SU-DHL-6 (cell line): ENCODE data around the gene TNKS1BP1.

ENCODE experiments used
- H2AFZ ChIP-seq: fragments of 200-600 bp; sonication (generic); 2 replicates; pipeline ENCODE4 v1.6.1; 2014; ENCODE audit warnings: low read depth, mild to moderate bottlenecking, moderate library complexity, mixed read lengths, antibody characterized with exemption, low read length; ENCODE audit not compliant: severe bottlenecking
- H3F3A ChIP-seq: fragments of 200-600 bp; shearing (Covaris generic); 2 replicates; pipeline ENCODE4 v1.6.0; 2016; ENCODE audit warnings: antibody characterized with exemption, mild to moderate bottlenecking; ENCODE audit not compliant: insufficient read depth
- H3K27ac ChIP-seq: fragments of 200-600 bp; sonication (generic); 2 replicates; pipeline ENCODE4 v1.5.1; 2016; ENCODE audit warnings: low read depth, mild to moderate bottlenecking, low read length, moderate library complexity, mixed read lengths
- H3K27me3 ChIP-seq: fragments of 200-600 bp; sonication (generic), shearing (Covaris generic); 2 replicates; pipeline ENCODE4 v1.6.0; 2014; ENCODE audit warnings: mild to moderate bottlenecking, low read length
- H3K36me3 ChIP-seq: fragments of 200-600 bp; sonication (generic); 2 replicates; pipeline ENCODE4 v1.6.1; 2014; ENCODE audit warnings: mild to moderate bottlenecking, low read length, mixed read lengths
- H3K4me2 ChIP-seq: fragments of 300-600, 200-600 bp; shearing (Covaris generic), sonication (generic); 2 replicates; pipeline ENCODE4 v1.6.0; 2014; ENCODE audit warnings: low read length, low read depth, mild to moderate bottlenecking; ENCODE audit not compliant: poor library complexity, severe bottlenecking
- H3K4me3 ChIP-seq: fragments of 200-600 bp; sonication (generic); 2 replicates; pipeline ENCODE4 v1.5.1; 2014; ENCODE audit warnings: antibody characterized with exemption, low read length, mild to moderate bottlenecking, mixed read lengths; ENCODE audit not compliant: insufficient read depth, poor library complexity, severe bottlenecking
- H3K79me2 ChIP-seq: fragments of 200-600 bp; sonication (generic); 2 replicates; pipeline ENCODE4 v1.6.1; 2014; ENCODE audit warnings: mild to moderate bottlenecking, low read length, moderate library complexity; ENCODE audit not compliant: insufficient read depth
- H3K9ac ChIP-seq: fragments of 200-600 bp; sonication (generic); 2 replicates; pipeline ENCODE4 v1.7.0; 2014; ENCODE audit warnings: mild to moderate bottlenecking, low read length
- H3K9me2 ChIP-seq: fragments of 200-600 bp; sonication (generic); replicated peaks from 2 replicates; pipeline ENCODE4 v1.6.1; 2014; ENCODE audit warnings: low read length; ENCODE audit not compliant: insufficient read depth
- H3K9me3 ChIP-seq: fragments of 200-600 bp; sonication (generic); 2 replicates; pipeline ENCODE4 v1.6.1; 2014; ENCODE audit warnings: low read length, mixed read lengths; ENCODE audit not compliant: insufficient read depth
- H4K20me1 ChIP-seq: fragments of 200-600 bp; sonication (generic); 2 replicates; pipeline ENCODE4 v1.6.1; 2014; ENCODE audit warnings: low read depth, mild to moderate bottlenecking, antibody characterized with exemption, low read length, moderate library complexity, mixed read lengths
- EZH2phosphoT487 ChIP-seq: fragments of 200-600 bp; sonication (generic), shearing (Covaris generic); conservative IDR thresholded peaks from 2 replicates; pipeline ENCODE4 v1.6.1; 2018; ENCODE audit warnings: mild to moderate bottlenecking, antibody characterized with exemption, low read length, moderate library complexity, mixed read lengths
- TF ChIP-seq, protein P1 (sequence below): fragments of 200-600 bp; sonication (generic); IDR thresholded peaks from one replicate; pipeline ENCODE4 v1.5.1; 2017; ENCODE audit warnings: antibody characterized with exemption, mild to moderate bottlenecking, low read length, moderate library complexity; ENCODE audit not compliant: insufficient read depth, poor library complexity, severe bottlenecking

Gene TNKS1BP1

DNA sequence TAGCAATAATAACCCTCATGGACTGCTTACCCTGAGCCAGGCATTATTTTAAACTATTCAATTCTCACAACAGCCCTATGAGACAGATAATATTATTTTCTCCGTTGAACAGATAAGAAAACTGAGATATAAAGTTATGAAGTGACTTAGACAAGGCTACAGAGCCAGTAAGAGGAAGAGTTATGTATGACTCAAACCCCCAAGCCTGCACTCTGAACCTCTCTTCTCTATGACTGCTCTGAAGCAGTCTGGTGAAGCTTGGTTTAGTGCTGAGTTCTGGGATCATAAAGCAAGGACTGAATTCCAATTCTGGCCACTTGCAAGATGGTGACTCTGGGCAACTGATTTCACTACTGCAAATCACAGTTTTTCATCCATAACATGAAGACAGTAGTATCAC is 34.5 kb downstream of the TNKS1BP1 start:
- no peak overlapping the region for H2AFZ ChIP-seq
- no peak overlapping the region for H3K27ac ChIP-seq
- no peak overlapping the region for H3K4me3 ChIP-seq
- TF ChIP-seq, protein P1, sequence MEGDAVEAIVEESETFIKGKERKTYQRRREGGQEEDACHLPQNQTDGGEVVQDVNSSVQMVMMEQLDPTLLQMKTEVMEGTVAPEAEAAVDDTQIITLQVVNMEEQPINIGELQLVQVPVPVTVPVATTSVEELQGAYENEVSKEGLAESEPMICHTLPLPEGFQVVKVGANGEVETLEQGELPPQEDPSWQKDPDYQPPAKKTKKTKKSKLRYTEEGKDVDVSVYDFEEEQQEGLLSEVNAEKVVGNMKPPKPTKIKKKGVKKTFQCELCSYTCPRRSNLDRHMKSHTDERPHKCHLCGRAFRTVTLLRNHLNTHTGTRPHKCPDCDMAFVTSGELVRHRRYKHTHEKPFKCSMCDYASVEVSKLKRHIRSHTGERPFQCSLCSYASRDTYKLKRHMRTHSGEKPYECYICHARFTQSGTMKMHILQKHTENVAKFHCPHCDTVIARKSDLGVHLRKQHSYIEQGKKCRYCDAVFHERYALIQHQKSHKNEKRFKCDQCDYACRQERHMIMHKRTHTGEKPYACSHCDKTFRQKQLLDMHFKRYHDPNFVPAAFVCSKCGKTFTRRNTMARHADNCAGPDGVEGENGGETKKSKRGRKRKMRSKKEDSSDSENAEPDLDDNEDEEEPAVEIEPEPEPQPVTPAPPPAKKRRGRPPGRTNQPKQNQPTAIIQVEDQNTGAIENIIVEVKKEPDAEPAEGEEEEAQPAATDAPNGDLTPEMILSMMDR: no peak
- no peak for TF ChIP-seq EZH2phosphoT487
- H3K27me3 ChIP-seq: no peaks in the 10 kb centered on the region
- H3K9me3 ChIP-seq: no peaks in the 10 kb centered on the region
- H3K4me2 ChIP-seq: no peak overlapping the region
- H3F3A ChIP-seq: no peaks in the 10 kb centered on the region
- H3K9me2 ChIP-seq: no peaks in the 10 kb centered on the region
- no peak overlapping the region for H3K9ac ChIP-seq
- H4K20me1 ChIP-seq: no peaks in the 10 kb centered on the region
- H3K36me3 ChIP-seq: no peaks in the 10 kb centered on the region
- no peaks in the 10 kb centered on the region for H3K79me2 ChIP-seq

DNA sequence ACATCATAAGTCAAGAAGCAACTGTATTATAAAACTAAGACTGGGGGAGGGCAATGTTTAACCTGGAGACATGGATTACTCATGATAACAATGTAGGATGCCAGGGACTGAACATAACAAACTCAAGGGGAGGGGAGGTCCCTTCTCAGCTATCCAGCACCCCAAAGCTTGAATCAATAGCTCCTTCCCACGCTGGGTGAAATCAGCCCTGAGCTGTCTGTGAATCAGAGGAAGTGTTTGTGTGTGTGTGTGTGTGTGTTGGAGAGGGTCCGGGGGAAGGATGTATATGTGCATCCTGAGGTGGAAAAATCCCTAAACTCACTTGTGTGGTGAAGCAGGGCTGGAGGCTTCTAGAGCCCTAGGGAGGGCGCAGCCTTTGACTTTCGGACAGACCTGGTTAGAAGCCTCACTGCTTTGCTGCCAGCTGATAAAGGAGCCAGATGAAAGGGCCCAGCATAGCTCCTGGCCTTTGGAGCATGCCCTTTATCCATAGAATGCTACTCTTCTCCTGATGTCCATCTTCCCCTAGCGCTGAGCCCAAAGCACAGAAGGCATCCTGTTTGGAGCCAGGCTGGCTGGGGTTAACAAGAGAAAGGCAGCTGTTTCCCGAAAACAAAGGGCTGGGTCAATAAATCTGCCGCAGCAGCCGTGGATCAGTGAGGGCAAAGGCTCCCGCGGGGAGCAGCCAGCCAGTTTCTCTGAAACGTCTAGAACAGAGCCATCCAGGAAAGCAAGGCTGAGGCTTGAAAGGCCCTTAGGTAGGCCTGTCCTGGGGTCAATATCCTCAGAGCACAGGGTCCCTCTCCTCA is 35.8 kb downstream of the TNKS1BP1 start:
- Histone ChIP-seq H3K4me2 (no peak overlapping the region), H3K27ac (no peak overlapping the region)

DNA sequence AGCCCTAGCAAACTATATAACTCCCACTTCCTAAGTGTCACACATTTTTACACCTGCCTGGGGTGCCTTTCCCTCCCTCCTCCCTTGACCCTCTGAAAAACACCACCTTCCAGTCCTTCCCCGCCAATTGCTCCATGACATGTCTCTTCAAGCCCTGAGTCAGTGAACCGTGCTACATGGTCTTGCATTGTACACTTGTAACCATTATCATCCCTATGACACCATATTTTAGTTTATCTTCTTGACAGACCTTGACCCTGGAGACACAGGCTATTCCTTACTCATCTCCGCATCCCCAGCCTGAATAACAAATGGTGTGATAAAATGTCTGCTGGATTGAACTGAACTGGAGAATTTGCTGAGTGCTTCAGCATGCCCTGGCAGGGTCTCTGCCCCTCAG is 36.9 kb downstream of the TNKS1BP1 start:
- no peaks in the 10 kb centered on the region for H3K9me2 ChIP-seq
- H3K9ac ChIP-seq: no peak overlapping the region
- H3K4me3 ChIP-seq: no peak overlapping the region
- H3K4me2 ChIP-seq: no peak overlapping the region
- H3K27me3 ChIP-seq: no peaks in the 10 kb centered on the region
- H3K27ac ChIP-seq: no peak overlapping the region
- TF ChIP-seq, protein P1: no peak
- TF ChIP-seq EZH2phosphoT487: no peak
- no peaks in the 10 kb centered on the region for H3K36me3 ChIP-seq
- no peaks in the 10 kb centered on the region for H4K20me1 ChIP-seq
- H3F3A ChIP-seq: no peaks in the 10 kb centered on the region
- H3K79me2 ChIP-seq: no peaks in the 10 kb centered on the region
- H3K9me3 ChIP-seq: no peaks in the 10 kb centered on the region
- H2AFZ ChIP-seq: no peak overlapping the region

More for the DNA sequence above, 35.8 kb downstream of the TNKS1BP1 start:
- no peaks in the 10 kb centered on the region for H4K20me1 ChIP-seq
- TF ChIP-seq, protein P1: no peak
- no peak for TF ChIP-seq EZH2phosphoT487
- no peaks in the 10 kb centered on the region for H3F3A ChIP-seq
- no peaks in the 10 kb centered on the region for H3K9me3 ChIP-seq
- no peaks in the 10 kb centered on the region for H3K36me3 ChIP-seq
- no peaks in the 10 kb centered on the region for H3K9me2 ChIP-seq
- no peaks in the 10 kb centered on the region for H3K27me3 ChIP-seq
- no peak overlapping the region for H3K4me3 ChIP-seq
- H3K9ac ChIP-seq: no peak overlapping the region
- no peak overlapping the region for H2AFZ ChIP-seq
- no peaks in the 10 kb centered on the region for H3K79me2 ChIP-seq
